ENCODE data around the gene RAB31.

Gene RAB31

GRCh38 chr18:9714266-9715087, 6.4 kb downstream of the RAB31 start:
- DNase-seq = no peak

- DNase-seq = no peak
These were observed 6.9 kb downstream of the RAB31 start for GRCh38 chr18:9715088-9715343.

DNA sequence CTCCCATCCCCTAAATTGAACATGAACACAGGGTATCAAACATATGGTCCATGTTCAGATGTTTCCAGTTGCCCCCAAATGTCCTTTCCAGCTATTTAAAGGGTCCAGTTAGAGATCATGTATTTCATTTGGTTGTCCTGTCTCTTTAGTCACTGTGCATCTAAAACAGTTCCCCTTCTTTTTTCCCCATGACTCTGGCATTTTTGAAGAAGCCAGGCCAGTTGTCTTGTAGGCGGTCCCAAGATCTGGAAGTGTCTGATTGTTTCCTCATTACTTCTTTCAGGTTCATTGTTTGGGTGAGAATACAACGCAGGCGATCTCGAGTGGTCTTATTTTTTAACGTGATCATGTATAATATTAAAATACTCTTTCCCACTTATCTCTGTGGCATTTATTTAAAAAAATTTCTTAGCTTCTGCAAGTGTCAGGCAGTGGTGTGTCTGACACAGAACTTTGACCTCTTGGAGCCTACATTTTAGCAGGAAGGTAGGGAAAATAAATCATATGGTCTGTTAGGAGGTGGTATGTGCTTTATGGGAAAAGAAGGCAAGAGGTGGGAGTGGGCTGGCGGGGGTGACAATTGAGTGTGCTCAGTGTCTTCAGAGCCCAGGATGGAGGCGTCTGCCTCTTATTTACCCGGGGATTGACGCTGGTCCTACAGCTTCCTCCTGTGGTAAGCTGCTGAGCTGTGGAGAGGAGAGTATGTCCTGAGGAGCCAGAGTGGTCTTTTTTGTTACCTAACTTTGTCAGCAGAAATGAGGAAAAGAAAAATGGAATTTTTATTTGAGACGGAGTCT, 8.1 kb downstream of the RAB31 start:
- no peak for DNase-seq

- no peak for DNase-seq
These were observed 8.9 kb downstream of the RAB31 start for GRCh38 chr18:9716780-9717563.

DNA sequence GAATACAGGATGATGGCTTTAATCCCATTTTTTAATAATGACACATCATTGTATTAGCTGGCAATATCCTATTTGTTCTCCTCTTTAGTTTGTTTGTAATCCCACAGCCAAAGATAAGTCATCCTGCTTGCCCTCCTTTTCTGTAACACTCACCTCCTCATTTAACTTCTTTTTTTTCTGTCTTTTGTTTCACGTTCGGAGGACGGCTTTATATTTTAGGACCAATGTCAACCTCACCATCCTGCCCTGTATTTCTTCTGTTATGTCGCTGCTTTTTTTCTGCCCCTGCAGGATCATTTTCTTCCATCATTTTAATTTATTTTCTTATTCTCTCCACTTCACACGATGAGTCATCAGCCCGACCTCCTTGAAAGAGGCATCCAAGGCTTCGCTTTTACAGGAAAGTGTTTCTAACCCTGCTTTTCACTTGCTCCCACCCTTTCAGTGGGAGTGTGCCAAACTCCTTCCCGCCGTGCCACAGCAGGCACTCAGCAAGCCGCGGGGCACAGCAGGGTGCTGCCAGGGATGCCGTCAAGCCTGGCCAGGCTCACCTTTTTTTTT, 11.4 kb downstream of the RAB31 start:
- DNase-seq = no peak

DNA sequence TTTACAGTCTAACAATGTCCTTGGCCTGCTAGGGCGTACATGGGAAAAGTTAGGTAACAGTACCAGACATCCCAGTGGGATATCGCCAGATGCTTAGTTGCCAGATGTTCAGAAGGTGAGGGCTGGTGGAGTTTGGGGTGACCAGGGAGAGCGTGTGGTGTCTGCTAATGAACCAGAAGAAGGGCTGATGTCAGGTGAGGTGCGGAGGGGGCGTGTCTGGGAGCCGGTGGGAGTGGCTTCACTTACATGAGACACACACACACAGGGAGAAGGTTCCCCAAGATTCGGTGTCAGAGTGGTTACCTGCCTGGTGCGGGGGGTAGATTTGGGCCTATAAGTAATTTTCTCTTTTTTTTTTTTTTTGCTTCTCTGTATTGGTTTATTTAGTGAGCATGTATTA, 12.2 kb downstream of the RAB31 start:
- DNase-seq = no peak

- DNase-seq = no peak
These were observed 13.9 kb downstream of the RAB31 start for GRCh38 chr18:9721893-9722550.

DNA sequence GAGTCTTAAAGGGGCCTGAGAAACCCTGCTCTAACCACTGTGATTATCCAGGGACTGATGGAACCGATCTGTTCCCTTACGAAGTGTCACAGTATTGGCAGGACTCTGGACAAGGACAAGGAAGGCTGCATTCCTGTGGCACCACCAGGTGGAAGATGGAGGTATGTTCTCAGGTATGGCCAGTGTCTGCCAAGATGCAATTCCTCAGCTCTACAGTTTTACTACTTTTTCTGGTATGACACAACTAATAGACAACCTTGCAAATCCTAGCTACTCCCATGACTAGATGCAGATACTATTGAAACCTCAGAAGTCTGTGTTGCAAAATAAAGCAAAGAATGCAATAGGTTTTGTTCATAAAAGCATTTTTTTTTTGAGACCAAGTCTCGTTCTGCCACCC, 14.6 kb downstream of the RAB31 start:
- no peak for DNase-seq

DNA sequence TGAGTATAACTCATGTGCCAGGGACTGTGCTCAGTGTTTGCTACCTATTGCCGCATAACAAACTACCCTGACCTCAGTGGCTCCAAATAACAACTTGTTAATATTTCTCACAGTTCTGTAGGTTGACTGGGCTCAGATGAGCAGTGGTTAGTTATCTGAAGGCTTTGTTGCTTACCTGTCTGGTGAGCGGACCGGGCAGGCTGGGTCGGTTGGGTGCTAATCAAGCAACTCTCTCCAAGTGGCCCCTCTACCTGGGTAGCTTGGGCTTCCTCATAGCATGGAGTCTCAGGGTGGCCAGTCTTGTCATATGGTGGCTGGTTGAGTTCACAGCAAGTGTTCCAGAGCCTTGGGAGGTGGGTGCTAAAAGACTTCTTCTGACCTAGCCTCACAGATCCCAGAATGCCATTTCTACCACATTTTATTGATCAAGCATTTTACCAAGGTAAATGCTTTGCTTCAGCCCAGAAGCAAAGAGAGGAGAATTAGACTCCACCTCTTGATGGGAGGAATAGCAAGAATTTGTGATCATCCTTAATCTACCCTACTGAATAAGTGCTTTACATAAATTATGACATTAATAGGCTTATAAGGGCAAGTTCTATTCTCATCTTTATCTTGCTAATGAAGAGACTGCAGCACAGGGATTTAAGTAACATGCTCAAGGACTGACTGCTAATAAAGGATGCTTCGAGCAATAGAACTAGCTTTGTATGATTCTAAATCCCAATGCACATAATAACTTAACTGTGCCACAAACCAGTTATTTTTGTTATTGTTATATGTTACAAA, 16.9 kb downstream of the RAB31 start:
- DNase-seq = no peak

DNA sequence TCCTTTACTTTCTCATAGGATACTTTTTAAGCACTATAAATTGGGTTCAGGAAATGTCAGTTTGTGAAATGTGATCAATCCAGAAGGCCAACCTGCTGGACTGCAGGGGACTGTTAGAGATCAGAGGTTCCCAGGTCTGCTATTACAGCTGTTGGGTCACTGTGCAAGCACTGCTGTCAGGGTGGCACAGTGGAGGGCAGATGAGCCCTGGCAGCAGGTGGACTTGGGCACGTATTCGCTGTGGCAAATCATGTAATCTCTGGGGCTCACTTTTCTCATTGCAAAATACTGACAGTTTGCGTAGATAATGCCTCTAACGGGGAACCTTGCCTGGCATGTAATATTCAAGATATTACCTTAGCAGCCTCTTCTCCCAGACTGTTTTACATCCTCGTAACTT, 18.1 kb downstream of the RAB31 start:
- no peak for DNase-seq

DNA sequence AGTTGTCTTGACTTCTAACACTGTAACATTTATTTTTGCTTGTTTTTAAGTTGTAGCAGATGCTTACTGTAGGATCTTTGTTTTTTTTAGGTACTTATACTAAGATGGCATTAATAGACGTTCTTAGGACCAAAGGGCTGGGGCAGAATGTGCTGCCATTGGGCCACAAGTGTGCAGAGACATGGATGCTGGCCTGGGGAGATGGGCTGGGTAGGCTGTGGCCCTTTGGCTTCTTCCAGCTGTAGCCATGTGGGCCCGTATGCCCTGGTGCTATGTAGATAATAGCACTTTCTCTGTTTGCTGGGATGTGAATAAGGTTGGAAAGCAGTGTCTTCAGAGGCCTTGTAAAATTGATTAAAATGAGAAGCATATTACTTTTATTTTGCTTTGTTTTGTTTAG, 18.8 kb downstream of the RAB31 start:
- no peak for DNase-seq

- no peak for DNase-seq
These were observed 22.7 kb downstream of the RAB31 start for GRCh38 chr18:9730786-9731185.

- DNase-seq = no peak
These were observed 23.3 kb downstream of the RAB31 start for GRCh38 chr18:9731380-9731779.

- DNase-seq = no peak
These were observed 23.9 kb downstream of the RAB31 start for GRCh38 chr18:9732031-9732430.

DNA sequence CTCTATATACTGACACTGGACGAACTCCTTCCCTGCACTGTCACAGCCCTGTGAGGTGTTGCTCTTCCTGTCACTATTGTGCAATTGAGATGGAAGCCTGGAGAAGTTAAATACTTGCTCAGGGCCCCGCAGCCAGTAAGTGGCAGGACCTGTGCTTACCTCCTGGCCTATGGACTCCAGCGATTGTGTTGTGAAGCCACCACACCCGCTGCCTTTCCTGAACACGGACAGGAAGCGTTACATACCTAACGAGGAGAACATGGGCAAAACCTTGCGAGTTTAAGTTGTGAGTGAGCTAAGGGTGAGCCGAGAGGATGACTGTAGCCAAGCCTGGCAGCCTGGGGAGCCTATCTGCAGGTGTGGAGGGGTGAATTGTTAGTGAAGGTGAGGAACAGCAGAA, 26.1 kb downstream of the RAB31 start:
- DNase-seq = no peak

- DNase-seq = no peak
These were observed 27.1 kb downstream of the RAB31 start for GRCh38 chr18:9735238-9735637.

DNA sequence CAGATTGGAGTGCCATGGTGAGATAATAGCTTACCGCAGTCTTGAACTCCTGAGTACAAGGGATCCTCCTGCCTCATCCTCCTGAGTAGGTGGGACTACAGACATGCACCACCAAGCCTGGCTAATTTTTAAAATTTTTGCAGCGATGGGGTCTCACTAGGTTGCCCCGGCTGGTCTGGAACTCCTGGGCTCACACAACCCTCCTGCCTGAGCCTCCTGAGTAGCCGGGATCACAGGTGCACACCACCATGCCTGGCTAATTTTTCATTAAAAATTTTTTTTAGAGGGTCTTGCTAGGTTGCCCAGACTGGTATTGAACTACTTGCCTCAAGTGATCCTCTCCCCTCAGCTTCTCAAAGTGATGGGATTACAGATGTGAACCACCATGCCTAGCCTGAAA, 27.8 kb downstream of the RAB31 start:
- no peak for DNase-seq

DNA sequence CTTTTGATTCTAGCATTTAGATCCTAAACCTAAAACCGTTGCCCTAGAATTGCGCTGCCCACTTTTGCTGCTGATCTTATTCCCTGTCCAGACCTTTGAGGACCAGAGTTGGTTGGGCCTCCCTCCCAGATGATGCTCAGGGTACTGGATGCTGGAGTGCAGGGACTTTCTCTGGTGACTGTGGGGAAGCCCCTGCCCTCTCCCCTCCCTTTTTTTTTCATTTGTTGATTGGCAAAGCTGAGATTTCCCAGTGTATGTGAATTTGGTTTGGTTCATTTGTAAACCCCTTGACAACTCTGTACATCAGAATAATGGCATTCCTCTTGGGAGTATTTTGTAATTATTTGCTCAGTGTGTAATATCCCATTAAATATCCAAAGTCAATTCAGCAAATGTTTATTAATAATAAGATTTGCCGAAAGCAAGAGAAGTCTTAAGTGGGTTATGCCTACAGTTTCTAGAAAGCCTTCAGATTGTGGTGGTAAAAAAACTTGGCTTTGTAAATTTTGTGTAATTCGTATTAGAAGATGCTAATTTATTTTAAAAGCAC, 28.3 kb downstream of the RAB31 start:
- no peak for DNase-seq

DNA sequence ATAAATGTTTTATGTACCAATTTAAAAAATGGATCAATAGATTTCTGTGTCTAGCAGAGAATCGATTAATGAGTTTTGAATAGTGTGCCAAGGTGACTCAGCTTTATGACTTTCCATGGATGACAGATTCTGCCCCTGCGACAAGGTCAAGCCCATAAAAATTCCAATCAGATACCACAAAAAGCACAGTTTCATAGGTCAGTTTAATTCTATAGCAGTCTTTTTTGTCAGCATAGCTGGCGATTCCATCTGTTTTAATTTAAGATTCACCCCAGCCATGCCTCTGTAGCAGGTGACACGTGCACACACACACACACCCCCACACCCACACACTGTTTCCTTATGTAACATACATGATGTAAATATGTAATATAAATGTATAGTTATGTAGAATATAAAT, 28.9 kb downstream of the RAB31 start:
- DNase-seq = no peak

- no peak for DNase-seq
These were observed 29.5 kb downstream of the RAB31 start for GRCh38 chr18:9737472-9738121.

- DNase-seq = no peak
These were observed 30.3 kb downstream of the RAB31 start for GRCh38 chr18:9738266-9738969.

Measured in CD4-positive, alpha-beta T cell treated with Interferon alpha-2 for 1 hour (primary cell).